HEK293 (cell line): ENCODE measurements around the gene BDP1.

Experiments used
- EGR2 ChIP-seq: fragments of 450-650 bp; formaldehyde crosslinking; IDR thresholded peaks from 2 replicates; pipeline ENCODE4 v1.5.1; 2016; ENCODE audit warnings: low read depth, missing biosample characterization, missing genetic modification characterization
- KLF10 ChIP-seq: fragments of 450-650 bp; IDR thresholded peaks from 2 replicates; pipeline ENCODE4 v1.5.1; 2018; ENCODE audit warnings: missing biosample characterization, mild to moderate bottlenecking, missing genetic modification characterization
- PATZ1 ChIP-seq: fragments of 450-650 bp; formaldehyde crosslinking; IDR thresholded peaks from 2 replicates; pipeline ENCODE4 v1.5.1; 2016; ENCODE audit warnings: missing biosample characterization, missing genetic modification characterization
- PRDM10 ChIP-seq: fragments of 450-650 bp; formaldehyde crosslinking; IDR thresholded peaks from 2 replicates; pipeline ENCODE4 v1.5.1; 2016; ENCODE audit warnings: missing biosample characterization, missing genetic modification characterization
- PRDM4 ChIP-seq: fragments of 450-650 bp; formaldehyde crosslinking; IDR thresholded peaks from 2 replicates; pipeline ENCODE4 v1.5.1; 2017; ENCODE audit warnings: missing biosample characterization, missing genetic modification characterization
- SCRT2 ChIP-seq: fragments of 450-650 bp; formaldehyde crosslinking; IDR thresholded peaks from 2 replicates; pipeline ENCODE4 v1.5.1; 2016; ENCODE audit warnings: missing biosample characterization, missing genetic modification characterization
- TRIM28 ChIP-seq: IDR thresholded peaks from 2 replicates; pipeline ENCODE4 v1.6.1; 2011; ENCODE audit warnings: low read length, control low read depth, borderline replicate concordance
- ZBTB26 ChIP-seq: fragments of 450-650 bp; formaldehyde crosslinking; optimal IDR thresholded peaks from 2 replicates; pipeline ENCODE3; 2016; ENCODE audit warnings: missing biosample characterization, mild to moderate bottlenecking, missing genetic modification characterization
- ZBTB8A ChIP-seq: fragments of 450-650 bp; formaldehyde crosslinking; IDR thresholded peaks from 2 replicates; pipeline ENCODE4 v1.5.1; 2016; ENCODE audit warnings: missing biosample characterization, missing genetic modification characterization
- ZFP3 ChIP-seq: fragments of 450-650 bp; formaldehyde crosslinking; IDR thresholded peaks from 2 replicates; pipeline ENCODE4 v1.5.1; 2016; ENCODE audit warnings: low read depth, missing biosample characterization, missing genetic modification characterization
- ZFP41 ChIP-seq: fragments of 450-650 bp; formaldehyde crosslinking; IDR thresholded peaks from 2 replicates; pipeline ENCODE4 v1.5.1; 2016; ENCODE audit warnings: missing biosample characterization, missing genetic modification characterization, borderline replicate concordance
- ZNF114 ChIP-seq: fragments of 450-650 bp; formaldehyde crosslinking; IDR thresholded peaks from 2 replicates; pipeline ENCODE4 v1.5.0; 2017; ENCODE audit warnings: missing biosample characterization, missing genetic modification characterization
- ZNF155 ChIP-seq: fragments of 450-650 bp; formaldehyde crosslinking; IDR thresholded peaks from 2 replicates; pipeline ENCODE4 v1.5.1; 2016; ENCODE audit warnings: missing biosample characterization, missing genetic modification characterization
- ZNF24 ChIP-seq: fragments of 450-650 bp; formaldehyde crosslinking; IDR thresholded peaks from 2 replicates; pipeline ENCODE4 v1.5.1; 2016; ENCODE audit warnings: missing biosample characterization, missing genetic modification characterization
- ZNF266 ChIP-seq: fragments of 450-650 bp; formaldehyde crosslinking; IDR thresholded peaks from 2 replicates; pipeline ENCODE4 v1.5.1; 2016; ENCODE audit warnings: missing biosample characterization, missing genetic modification characterization, low read depth
- ZNF311 ChIP-seq: fragments of 450-650 bp; formaldehyde crosslinking; IDR thresholded peaks from 2 replicates; pipeline ENCODE4 v1.5.1; 2017; ENCODE audit warnings: missing biosample characterization, missing genetic modification characterization, borderline replicate concordance
- ZNF354C ChIP-seq: fragments of 450-650 bp; formaldehyde crosslinking; IDR thresholded peaks from 2 replicates; pipeline ENCODE4 v1.5.1; 2016; ENCODE audit warnings: missing biosample characterization, missing genetic modification characterization, low read depth, borderline replicate concordance
- ZNF366 ChIP-seq: fragments of 450-650 bp; formaldehyde crosslinking; conservative IDR thresholded peaks from 2 replicates; pipeline ENCODE4 v1.5.1; 2016; ENCODE audit warnings: missing biosample characterization, missing genetic modification characterization
- ZNF404 ChIP-seq: fragments of 450-650 bp; formaldehyde crosslinking; IDR thresholded peaks from 2 replicates; pipeline ENCODE4 v1.5.1; 2017; ENCODE audit warnings: missing biosample characterization, missing genetic modification characterization
- ZNF501 ChIP-seq: fragments of 450-650 bp; formaldehyde crosslinking; IDR thresholded peaks from 2 replicates; pipeline ENCODE4 v1.5.1; 2016; ENCODE audit warnings: missing biosample characterization, missing genetic modification characterization
- ZNF521 ChIP-seq: fragments of 450-650 bp; formaldehyde crosslinking; IDR thresholded peaks from 2 replicates; pipeline ENCODE4 v1.5.1; 2017; ENCODE audit warnings: missing biosample characterization, mild to moderate bottlenecking, missing genetic modification characterization
- ZNF629 ChIP-seq: fragments of 450-650 bp; formaldehyde crosslinking; IDR thresholded peaks from 2 replicates; pipeline ENCODE4 v1.5.1; 2017; ENCODE audit warnings: missing biosample characterization, missing genetic modification characterization
- ZNF654 ChIP-seq: fragments of 450-650 bp; formaldehyde crosslinking; IDR thresholded peaks from 2 replicates; pipeline ENCODE4 v1.5.1; 2016; ENCODE audit warnings: low read depth, missing biosample characterization, missing genetic modification characterization
- ZNF660 ChIP-seq: fragments of 450-650 bp; IDR thresholded peaks from 2 replicates; pipeline ENCODE4 v1.5.1; 2018; ENCODE audit warnings: missing biosample characterization, mild to moderate bottlenecking, missing genetic modification characterization
- ZNF791 ChIP-seq: fragments of 450-650 bp; formaldehyde crosslinking; IDR thresholded peaks from 2 replicates; pipeline ENCODE4 v1.5.1; 2016; ENCODE audit warnings: missing biosample characterization, missing genetic modification characterization
- TF ChIP-seq, protein P1 (sequence below): fragments of 450-650 bp; IDR thresholded peaks from 2 replicates; pipeline ENCODE4 v1.5.1; 2018; ENCODE audit warnings: missing biosample characterization, mild to moderate bottlenecking, missing genetic modification characterization

BDP1 gene

DNA sequence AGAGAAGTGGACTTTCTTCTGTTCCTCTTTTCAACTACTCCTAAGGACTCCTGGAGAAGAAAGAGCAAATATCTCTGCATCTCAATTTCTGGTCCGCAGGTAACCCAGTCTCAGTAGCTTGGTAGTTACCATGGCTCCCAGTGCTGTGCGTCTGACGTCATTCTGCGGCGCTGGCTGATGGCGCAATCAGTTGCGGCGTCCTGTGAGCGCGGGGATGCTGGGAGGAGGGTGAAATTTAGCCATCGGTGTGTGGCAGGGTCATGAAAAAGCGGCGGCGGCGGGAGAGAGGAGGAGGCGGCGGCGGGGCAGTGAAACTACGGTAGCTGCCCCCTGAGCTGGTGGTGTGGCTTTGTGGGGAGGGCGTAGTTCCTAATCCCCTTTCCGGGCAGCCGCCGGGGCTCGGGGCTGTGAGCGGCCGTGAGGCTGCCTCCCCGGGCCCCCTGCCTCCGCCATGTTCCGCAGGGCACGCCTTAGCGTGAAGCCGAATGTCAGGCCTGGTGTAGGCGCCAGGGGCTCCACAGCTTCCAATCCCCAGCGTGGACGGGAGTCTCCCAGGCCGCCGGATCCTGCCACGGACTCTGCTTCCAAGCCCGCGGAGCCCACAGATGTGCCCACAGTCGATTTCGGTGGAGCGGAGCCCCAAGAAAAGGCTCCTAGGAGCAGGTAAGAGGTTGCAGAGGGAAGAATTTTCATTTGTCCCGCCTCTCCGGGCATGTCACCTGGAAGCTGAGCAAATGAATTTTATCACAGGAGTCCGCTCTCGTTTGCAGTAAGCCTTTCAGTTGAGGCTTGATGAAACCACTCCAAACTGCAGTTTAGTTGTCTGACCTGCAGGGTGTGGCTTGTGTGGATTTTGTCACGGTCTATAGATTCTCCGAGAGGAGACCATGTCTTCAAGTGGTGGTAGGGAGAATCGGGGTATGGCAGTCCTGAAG, at the start of gene BDP1 (continued):
- TF ChIP-seq, protein P1, sequence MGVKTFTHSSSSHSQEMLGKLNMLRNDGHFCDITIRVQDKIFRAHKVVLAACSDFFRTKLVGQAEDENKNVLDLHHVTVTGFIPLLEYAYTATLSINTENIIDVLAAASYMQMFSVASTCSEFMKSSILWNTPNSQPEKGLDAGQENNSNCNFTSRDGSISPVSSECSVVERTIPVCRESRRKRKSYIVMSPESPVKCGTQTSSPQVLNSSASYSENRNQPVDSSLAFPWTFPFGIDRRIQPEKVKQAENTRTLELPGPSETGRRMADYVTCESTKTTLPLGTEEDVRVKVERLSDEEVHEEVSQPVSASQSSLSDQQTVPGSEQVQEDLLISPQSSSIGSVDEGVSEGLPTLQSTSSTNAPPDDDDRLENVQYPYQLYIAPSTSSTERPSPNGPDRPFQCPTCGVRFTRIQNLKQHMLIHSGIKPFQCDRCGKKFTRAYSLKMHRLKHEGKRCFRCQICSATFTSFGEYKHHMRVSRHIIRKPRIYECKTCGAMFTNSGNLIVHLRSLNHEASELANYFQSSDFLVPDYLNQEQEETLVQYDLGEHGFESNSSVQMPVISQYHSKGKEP (tag by site-specific recombination), result no peak
- TF ChIP-seq ZNF366 (tag by site-specific recombination), result peak; percentile 66
- TF ChIP-seq PATZ1 (tag by site-specific recombination), result peak; percentile 92
- TF ChIP-seq ZFP3, result peak; percentile 34; the same call in 1 of the 2 replicates
- no peak for TF ChIP-seq KLF10 (tag by site-specific recombination)
- no peak for TF ChIP-seq ZNF114 (tag by site-specific recombination)
- TF ChIP-seq ZNF266, result 0 out of 2 replicates have a peak, but pooled peaks have one; percentile 17
- peak; percentile 70 for TF ChIP-seq ZBTB8A (tag by site-specific recombination)
- TF ChIP-seq ZNF354C (tag by site-specific recombination), result no peak
- TF ChIP-seq ZBTB26, result peak; percentile 64
- no peak for TF ChIP-seq ZNF404 (tag by site-specific recombination)
- TF ChIP-seq TRIM28, result no peak
- TF ChIP-seq PRDM10 (tag by site-specific recombination), result peak; percentile 65
- TF ChIP-seq ZNF501 (tag by site-specific recombination), result peak; percentile 98
- TF ChIP-seq PRDM4 (tag by site-specific recombination), result no peak
- TF ChIP-seq ZNF24 (tag by site-specific recombination), result peak; percentile 75
- TF ChIP-seq ZNF311, result no peak
- TF ChIP-seq ZNF629 (tag by site-specific recombination), result peak; percentile 99
- no peak for TF ChIP-seq ZNF654 (tag by site-specific recombination)
- 0 out of 2 replicates have a peak, but pooled peaks have one; percentile 45 for TF ChIP-seq SCRT2 (tag by site-specific recombination)
- TF ChIP-seq EGR2 (tag by site-specific recombination), result peak; percentile 26; the same call in 1 of the 2 replicates
- peak; percentile 51; the same call in 1 of the 2 replicates for TF ChIP-seq ZNF660
- TF ChIP-seq ZNF791 (tag by site-specific recombination), result no peak
- TF ChIP-seq ZFP41 (tag by site-specific recombination), result no peak
- no peak for TF ChIP-seq ZNF521 (tag by site-specific recombination)
- TF ChIP-seq ZNF155, result no peak
